SK-N-SH (cell line): Measurements from ENCODE around the gene SYCN. TPM values are rescaled to one million over a fixed set of nuclear protein-coding genes. Genes with fewer than 3 reads are reported as not detected.
A peak's percentile ranks its signal among the peaks of the same experiment; 100 is the strongest.

Source experiments
- CTCF ChIA-PET: fragments of 300-600, 350-600 bp; formaldehyde crosslinking; extraction: SDS; loops from one replicate; lab custom pipeline; 2021; lab: Yijun Ruan, JAX
- POLR2A ChIA-PET: fragments of 350-600 bp; sonication (Branson Sonifier 250); formaldehyde crosslinking; extraction: SDS; loops from one replicate; lab custom pipeline; 2020; ENCODE audit warnings: antibody characterized with exemption, inconsistent platforms; lab: Yijun Ruan, JAX
- DNase-seq: peaks from one replicate; pipeline ENCODE4 v3.0.0; 2012
- H2AFZ ChIP-seq: fragments of 200-600 bp; sonication (generic); 2 replicates; pipeline ENCODE4 v1.8.1; 2016; ENCODE audit warnings: antibody characterized with exemption, mild to moderate bottlenecking, low read depth
- H3F3A ChIP-seq: fragments of 200-600 bp; sonication (generic); replicated peaks from 2 replicates; pipeline ENCODE3; 2016; ENCODE audit warnings: antibody characterized with exemption, mild to moderate bottlenecking; ENCODE audit not compliant: insufficient read depth
- H3K27ac ChIP-seq, 2 experiments: fragments of 200-500 bp in 1 of 2; fragments of 200-600 bp in 1 of 2; sonication (Bioruptor generic) in 1 of 2; sonication (generic), shearing (Covaris generic) in 1 of 2; 2 replicates each; pipeline versions ENCODE4 v1.5.1 to v1.6.1; 2014 to 2016; ENCODE audit warnings: low read depth in 2 of 2, inconsistent platforms in 1 of 2, low read length in 1 of 2, mild to moderate bottlenecking in 1 of 2, mixed read lengths in 1 of 2
- H3K27me3 ChIP-seq: fragments of 200-600 bp; sonication (generic), shearing (Covaris generic); 2 replicates; pipeline ENCODE4 v1.6.1; 2016; ENCODE audit warnings: mixed run types; ENCODE audit not compliant: insufficient read depth
- H3K36me3 ChIP-seq, 2 experiments: fragments of 200-500 bp in 1 of 2; fragments of 200-600 bp in 1 of 2; sonication (Bioruptor generic) in 1 of 2; sonication (generic) in 1 of 2; replicated peaks in 1 of 2; 2 replicates each; pipeline versions ENCODE3 to v1.5.1; 2014 to 2016; ENCODE audit warnings: low read length in 1 of 2, mild to moderate bottlenecking in 1 of 2; ENCODE audit not compliant: insufficient read depth in 2 of 2, control insufficient read depth in 1 of 2
- H3K4me1 ChIP-seq, 2 experiments: fragments of 200-500 bp in 1 of 2; fragments of 200-600 bp in 1 of 2; sonication (Bioruptor generic) in 1 of 2; sonication (generic), shearing (Covaris generic) in 1 of 2; 2 replicates each; pipeline versions ENCODE4 v1.5.1 to v1.6.1; 2014 to 2016; ENCODE audit warnings: low read depth in 1 of 2, low read length in 1 of 2, mixed run types in 1 of 2; ENCODE audit not compliant: insufficient read depth in 2 of 2, control insufficient read depth in 1 of 2
- H3K4me2 ChIP-seq: fragments of 200-600 bp; sonication (generic), shearing (Covaris generic); 2 replicates; pipeline ENCODE4 v1.6.1; 2017; ENCODE audit warnings: mixed run types
- H3K4me3 ChIP-seq, 2 experiments: fragments of 200-500 bp in 1 of 2; fragments of 200-600 bp in 1 of 2; sonication (Bioruptor generic) in 1 of 2; sonication (generic), shearing (Covaris generic) in 1 of 2; 2 replicates each; pipeline versions ENCODE4 v1.5.1 to v1.8.1; 2014 to 2016; ENCODE audit warnings: low read depth in 2 of 2, inconsistent platforms in 1 of 2, low read length in 1 of 2, mild to moderate bottlenecking in 1 of 2, mixed read lengths in 1 of 2, moderate library complexity in 1 of 2
- H3K79me2 ChIP-seq: fragments of 200-600 bp; sonication (generic); 2 replicates; pipeline ENCODE4 v1.8.1; 2017; ENCODE audit warnings: mild to moderate bottlenecking; ENCODE audit not compliant: insufficient read depth
- H3K9ac ChIP-seq: fragments of 200-600 bp; sonication (generic); 2 replicates; pipeline ENCODE4 v1.6.1; 2017; ENCODE audit warnings: mixed run types
- H3K9me2 ChIP-seq: fragments of 200-600 bp; sonication (generic); 2 replicates; pipeline ENCODE4 v1.6.1; 2017; ENCODE audit warnings: mixed run types
- H3K9me3 ChIP-seq: fragments of 200-600 bp; sonication (generic); 2 replicates; pipeline ENCODE4 v1.6.1; 2017; ENCODE audit warnings: mixed run types, mild to moderate bottlenecking, moderate library complexity
- H4K20me1 ChIP-seq: fragments of 200-600 bp; sonication (generic); 2 replicates; pipeline ENCODE4 v1.6.1; 2017; ENCODE audit warnings: mild to moderate bottlenecking, mixed run types; ENCODE audit not compliant: insufficient read depth
- CHD2 ChIP-seq: fragments of 150-350 bp; IDR thresholded peaks from 2 replicates; pipeline ENCODE4 v1.6.1; 2018; ENCODE audit warnings: low read length; ENCODE audit not compliant: partially characterized antibody
- ELF1 ChIP-seq: IDR thresholded peaks from 2 replicates; pipeline ENCODE4 v1.4.0; 2012
- EP300 ChIP-seq, 2 experiments: IDR thresholded peaks; 2 replicates each; pipeline versions ENCODE4 v1.4.0 to v1.6.1; 2012; ENCODE audit warnings: borderline replicate concordance in 1 of 2, low read depth in 1 of 2, low read length in 1 of 2
- FOXJ3 ChIP-seq: sonication (generic); formaldehyde crosslinking; IDR thresholded peaks from 2 replicates; pipeline ENCODE4 v1.5.1; 2020; ENCODE audit warnings: mild to moderate bottlenecking, missing genetic modification reagents
- GABPA ChIP-seq: IDR thresholded peaks from 2 replicates; pipeline ENCODE4 v1.4.0; 2012; ENCODE audit warnings: low read depth, mild to moderate bottlenecking
- GATA2 ChIP-seq: sonication (generic); formaldehyde crosslinking; IDR thresholded peaks from 2 replicates; pipeline ENCODE4 v1.5.0; 2020; ENCODE audit warnings: mild to moderate bottlenecking, missing genetic modification reagents
- JUND ChIP-seq: IDR thresholded peaks from 2 replicates; pipeline ENCODE4 v1.4.0; 2012
- NRF1 ChIP-seq: IDR thresholded peaks from 2 replicates; pipeline ENCODE4 v1.6.1; 2012; ENCODE audit warnings: low read depth, mild to moderate bottlenecking, low read length
- RAD21 ChIP-seq: IDR thresholded peaks from 2 replicates; pipeline ENCODE4 v1.6.1; 2012; ENCODE audit warnings: mild to moderate bottlenecking, low read length
- RXRA ChIP-seq: IDR thresholded peaks from 2 replicates; pipeline ENCODE4 v1.4.0; 2012; ENCODE audit warnings: low read depth, mild to moderate bottlenecking, borderline replicate concordance
- SMC3 ChIP-seq: IDR thresholded peaks from 2 replicates; pipeline ENCODE4 v1.6.1; 2012; ENCODE audit warnings: low read depth, low read length, improper control_type of control experiment
- TEAD4 ChIP-seq: IDR thresholded peaks from 2 replicates; pipeline ENCODE4 v1.4.0; 2012; ENCODE audit warnings: mild to moderate bottlenecking, borderline replicate concordance; ENCODE audit not compliant: insufficient read depth
- WGBS: methylation state at CpG from one replicate; pipeline ENCODE4 v1.1.6; 2017; ENCODE audit warnings: low lambda C conversion rate; 5-methylcytosine and 5-hydroxymethylcytosine counted together
- polyA plus RNA-seq, 3 experiments: library from polyadenylated mRNA; depleted of rRNA; stranded (reverse); fragments of >200 nt; gene quantifications; 2 replicates each; pipeline ENCODE4 v1.2.3, GENCODE V29; 2012
- TF ChIP-seq, protein P1 (sequence below): fragments of 200-600 bp; sonication (generic); IDR thresholded peaks from 2 replicates; pipeline ENCODE4 v1.6.1; 2017; ENCODE audit warnings: antibody characterized with exemption, mild to moderate bottlenecking, moderate library complexity
- TF ChIP-seq, protein P2 (sequence below): fragments of 150-350 bp; IDR thresholded peaks from 2 replicates; pipeline ENCODE4 v1.6.1; 2017; ENCODE audit warnings: antibody characterized with exemption, low read length, low read depth, borderline replicate concordance
- TF ChIP-seq, protein P3 (sequence below): IDR thresholded peaks from 2 replicates; pipeline ENCODE4 v1.4.0; 2012; ENCODE audit warnings: low read depth, borderline replicate concordance
- TF ChIP-seq, protein P4 (sequence below): IDR thresholded peaks from 2 replicates; pipeline ENCODE4; 2012
- TF ChIP-seq, protein P5 (sequence below): fragments of 150-350 bp; IDR thresholded peaks from 2 replicates; pipeline ENCODE4 v1.6.1; 2016; ENCODE audit warnings: mild to moderate bottlenecking, low read depth, low read length

SYCN gene
- polyA plus RNA-seq, 1 of the 3 experiments (the other 2 are of a cell fraction), result not detected

DNA sequence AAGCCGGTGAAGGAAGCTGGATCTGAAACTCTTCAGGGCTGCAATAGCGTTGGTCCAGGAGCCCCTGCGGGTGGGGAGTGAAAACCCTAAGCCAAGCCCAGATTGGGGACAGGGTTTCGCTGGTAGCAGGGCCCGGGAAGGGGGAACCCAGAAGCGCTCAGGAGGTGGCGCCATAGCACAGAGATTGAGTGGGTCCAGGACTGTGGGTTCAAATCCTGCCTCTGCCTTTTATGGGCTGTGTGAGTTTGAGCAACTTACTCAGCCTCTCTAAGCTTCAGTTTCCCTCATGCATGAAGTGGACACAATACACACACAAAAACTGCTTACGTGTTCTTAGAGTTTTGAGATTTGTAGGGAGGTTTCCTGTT, 8.3 kb upstream of the SYCN start:
- DNase-seq, result peak; percentile 66
- H3K9ac ChIP-seq, result no peak overlapping the region
- H3K27me3 ChIP-seq, result no peaks in the 10 kb centered on the region
- no peaks in the 10 kb centered on the region for H3K9me2 ChIP-seq
- CTCF ChIA-PET, result interaction anchor here (1.0 to 1.9 kb wide), 4 partner anchors 9 to 153 kb away, joined by 3 to 7 read pairs (median 4); no protein-coding TSS in a partner anchor
- WGBS, result 22% methylated on average over 8 of the region's 8 CpGs
- no peaks in the 10 kb centered on the region for H3F3A ChIP-seq
- H3K79me2 ChIP-seq, result no peaks in the 10 kb centered on the region
- TF ChIP-seq CHD2 (no peak), FOXJ3 (CRISPR knock-in tag) (no peak), RAD21 (peak; percentile 70), SMC3 (peak; percentile 56), GABPA (no peak)
- TF ChIP-seq, protein P1, sequence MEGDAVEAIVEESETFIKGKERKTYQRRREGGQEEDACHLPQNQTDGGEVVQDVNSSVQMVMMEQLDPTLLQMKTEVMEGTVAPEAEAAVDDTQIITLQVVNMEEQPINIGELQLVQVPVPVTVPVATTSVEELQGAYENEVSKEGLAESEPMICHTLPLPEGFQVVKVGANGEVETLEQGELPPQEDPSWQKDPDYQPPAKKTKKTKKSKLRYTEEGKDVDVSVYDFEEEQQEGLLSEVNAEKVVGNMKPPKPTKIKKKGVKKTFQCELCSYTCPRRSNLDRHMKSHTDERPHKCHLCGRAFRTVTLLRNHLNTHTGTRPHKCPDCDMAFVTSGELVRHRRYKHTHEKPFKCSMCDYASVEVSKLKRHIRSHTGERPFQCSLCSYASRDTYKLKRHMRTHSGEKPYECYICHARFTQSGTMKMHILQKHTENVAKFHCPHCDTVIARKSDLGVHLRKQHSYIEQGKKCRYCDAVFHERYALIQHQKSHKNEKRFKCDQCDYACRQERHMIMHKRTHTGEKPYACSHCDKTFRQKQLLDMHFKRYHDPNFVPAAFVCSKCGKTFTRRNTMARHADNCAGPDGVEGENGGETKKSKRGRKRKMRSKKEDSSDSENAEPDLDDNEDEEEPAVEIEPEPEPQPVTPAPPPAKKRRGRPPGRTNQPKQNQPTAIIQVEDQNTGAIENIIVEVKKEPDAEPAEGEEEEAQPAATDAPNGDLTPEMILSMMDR, result peak; percentile 45
- TF ChIP-seq, protein P2, sequence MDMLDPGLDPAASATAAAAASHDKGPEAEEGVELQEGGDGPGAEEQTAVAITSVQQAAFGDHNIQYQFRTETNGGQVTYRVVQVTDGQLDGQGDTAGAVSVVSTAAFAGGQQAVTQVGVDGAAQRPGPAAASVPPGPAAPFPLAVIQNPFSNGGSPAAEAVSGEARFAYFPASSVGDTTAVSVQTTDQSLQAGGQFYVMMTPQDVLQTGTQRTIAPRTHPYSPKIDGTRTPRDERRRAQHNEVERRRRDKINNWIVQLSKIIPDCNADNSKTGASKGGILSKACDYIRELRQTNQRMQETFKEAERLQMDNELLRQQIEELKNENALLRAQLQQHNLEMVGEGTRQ, result no peak
- no peak overlapping the region for H3K27ac ChIP-seq
- no peak overlapping the region for H3K4me2 ChIP-seq
- no peak overlapping the region for H2AFZ ChIP-seq
- POLR2A ChIA-PET, result no interaction called here
- H3K4me1 ChIP-seq, result no peaks in the 10 kb centered on the region
- no peak overlapping the region for H3K4me3 ChIP-seq
- no peaks in the 10 kb centered on the region for H3K36me3 ChIP-seq
- H3K9me3 ChIP-seq, result no peaks in the 10 kb centered on the region
- no peaks in the 10 kb centered on the region for H4K20me1 ChIP-seq

DNA sequence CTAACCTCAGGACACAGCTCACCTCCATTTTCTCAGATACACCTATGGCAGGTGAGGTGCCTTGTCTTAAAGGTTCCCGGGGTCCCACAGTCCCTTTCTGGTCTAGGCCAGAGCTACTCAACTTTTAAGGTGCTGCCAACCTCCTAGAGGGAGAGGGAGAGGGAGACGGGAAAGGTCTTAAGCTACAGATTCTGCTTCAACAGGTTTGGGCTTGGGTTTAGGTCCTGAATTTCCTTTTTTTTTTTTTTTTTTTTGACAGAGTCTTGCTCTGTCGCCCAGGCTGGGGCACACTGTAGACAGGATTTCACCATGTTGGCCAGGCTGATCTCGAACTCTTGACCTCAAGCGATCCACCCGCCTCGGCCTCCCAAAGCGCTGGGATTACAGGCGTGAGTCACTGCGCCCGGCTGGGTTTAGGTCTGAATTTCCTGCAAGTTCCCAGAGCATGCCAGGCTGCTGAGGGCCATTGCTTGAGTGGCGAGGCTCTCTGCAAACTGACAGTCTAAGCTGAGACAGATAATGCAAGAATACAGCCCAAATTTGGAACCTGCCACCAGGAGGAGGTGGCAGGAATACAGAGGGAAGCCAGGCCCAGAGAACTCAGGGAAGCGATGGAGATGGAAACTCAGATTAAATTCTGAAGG, 7.8 kb upstream of the SYCN start:
- CTCF ChIA-PET, result interaction anchor here (1.1 to 1.9 kb wide), 3 partner anchors 9 to 117 kb away, joined by 3 to 7 read pairs (median 4); no protein-coding TSS in a partner anchor
- DNase-seq, result peak; percentile 13
- H3K79me2 ChIP-seq, result no peaks in the 10 kb centered on the region
- no peak overlapping the region for H3K27ac ChIP-seq
- no peaks in the 10 kb centered on the region for H3K9me3 ChIP-seq
- TF ChIP-seq EP300 (IDR thresholded peaks at IDR 0.05; ENCODE audit: borderline replicate concordance in 1 of 2, low read depth in 1 of 2, low read length in 1 of 2), result no peak
- TF ChIP-seq, protein P3, sequence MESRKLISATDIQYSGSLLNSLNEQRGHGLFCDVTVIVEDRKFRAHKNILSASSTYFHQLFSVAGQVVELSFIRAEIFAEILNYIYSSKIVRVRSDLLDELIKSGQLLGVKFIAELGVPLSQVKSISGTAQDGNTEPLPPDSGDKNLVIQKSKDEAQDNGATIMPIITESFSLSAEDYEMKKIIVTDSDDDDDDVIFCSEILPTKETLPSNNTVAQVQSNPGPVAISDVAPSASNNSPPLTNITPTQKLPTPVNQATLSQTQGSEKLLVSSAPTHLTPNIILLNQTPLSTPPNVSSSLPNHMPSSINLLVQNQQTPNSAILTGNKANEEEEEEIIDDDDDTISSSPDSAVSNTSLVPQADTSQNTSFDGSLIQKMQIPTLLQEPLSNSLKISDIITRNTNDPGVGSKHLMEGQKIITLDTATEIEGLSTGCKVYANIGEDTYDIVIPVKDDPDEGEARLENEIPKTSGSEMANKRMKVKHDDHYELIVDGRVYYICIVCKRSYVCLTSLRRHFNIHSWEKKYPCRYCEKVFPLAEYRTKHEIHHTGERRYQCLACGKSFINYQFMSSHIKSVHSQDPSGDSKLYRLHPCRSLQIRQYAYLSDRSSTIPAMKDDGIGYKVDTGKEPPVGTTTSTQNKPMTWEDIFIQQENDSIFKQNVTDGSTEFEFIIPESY, result no peak
- TF ChIP-seq TEAD4, result no peak
- TF ChIP-seq ELF1, result no peak
- TF ChIP-seq, protein P2, result no peak
- no peak for TF ChIP-seq RXRA
- no peak for TF ChIP-seq NRF1
- no peak for TF ChIP-seq GATA2 (CRISPR knock-in tag)
- TF ChIP-seq, protein P4, sequence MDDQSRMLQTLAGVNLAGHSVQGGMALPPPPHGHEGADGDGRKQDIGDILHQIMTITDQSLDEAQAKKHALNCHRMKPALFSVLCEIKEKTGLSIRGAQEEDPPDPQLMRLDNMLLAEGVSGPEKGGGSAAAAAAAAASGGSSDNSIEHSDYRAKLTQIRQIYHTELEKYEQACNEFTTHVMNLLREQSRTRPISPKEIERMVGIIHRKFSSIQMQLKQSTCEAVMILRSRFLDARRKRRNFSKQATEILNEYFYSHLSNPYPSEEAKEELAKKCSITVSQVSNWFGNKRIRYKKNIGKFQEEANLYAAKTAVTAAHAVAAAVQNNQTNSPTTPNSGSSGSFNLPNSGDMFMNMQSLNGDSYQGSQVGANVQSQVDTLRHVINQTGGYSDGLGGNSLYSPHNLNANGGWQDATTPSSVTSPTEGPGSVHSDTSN, result no peak
- TF ChIP-seq, protein P5, sequence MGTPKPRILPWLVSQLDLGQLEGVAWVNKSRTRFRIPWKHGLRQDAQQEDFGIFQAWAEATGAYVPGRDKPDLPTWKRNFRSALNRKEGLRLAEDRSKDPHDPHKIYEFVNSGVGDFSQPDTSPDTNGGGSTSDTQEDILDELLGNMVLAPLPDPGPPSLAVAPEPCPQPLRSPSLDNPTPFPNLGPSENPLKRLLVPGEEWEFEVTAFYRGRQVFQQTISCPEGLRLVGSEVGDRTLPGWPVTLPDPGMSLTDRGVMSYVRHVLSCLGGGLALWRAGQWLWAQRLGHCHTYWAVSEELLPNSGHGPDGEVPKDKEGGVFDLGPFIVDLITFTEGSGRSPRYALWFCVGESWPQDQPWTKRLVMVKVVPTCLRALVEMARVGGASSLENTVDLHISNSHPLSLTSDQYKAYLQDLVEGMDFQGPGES, result no peak
- TF ChIP-seq JUND, result no peak
- TF ChIP-seq, all 33 proteins: peak for 0
- 73% methylated on average over 13 of the region's 13 CpGs for WGBS
- H3K9ac ChIP-seq, result no peak overlapping the region
- H4K20me1 ChIP-seq, result no peaks in the 10 kb centered on the region
- H2AFZ ChIP-seq, result no peak overlapping the region
- POLR2A ChIA-PET, result no interaction called here
- no peaks in the 10 kb centered on the region for H3K9me2 ChIP-seq
- H3F3A ChIP-seq, result no peaks in the 10 kb centered on the region
- H3K36me3 ChIP-seq, result no peaks in the 10 kb centered on the region
- no peaks in the 10 kb centered on the region for H3K4me1 ChIP-seq
- H3K4me3 ChIP-seq, result no peak overlapping the region
- no peak overlapping the region for H3K4me2 ChIP-seq
- no peaks in the 10 kb centered on the region for H3K27me3 ChIP-seq
